Measurements from ENCODE around the gene ADAMTSL5. TPM values are rescaled to one million over a fixed set of nuclear protein-coding genes. Genes with fewer than 3 reads are reported as not detected.

The ADAMTSL5 gene
- polyA plus RNA-seq, 2 donors = 10.9 to 13.0 TPM

DNA sequence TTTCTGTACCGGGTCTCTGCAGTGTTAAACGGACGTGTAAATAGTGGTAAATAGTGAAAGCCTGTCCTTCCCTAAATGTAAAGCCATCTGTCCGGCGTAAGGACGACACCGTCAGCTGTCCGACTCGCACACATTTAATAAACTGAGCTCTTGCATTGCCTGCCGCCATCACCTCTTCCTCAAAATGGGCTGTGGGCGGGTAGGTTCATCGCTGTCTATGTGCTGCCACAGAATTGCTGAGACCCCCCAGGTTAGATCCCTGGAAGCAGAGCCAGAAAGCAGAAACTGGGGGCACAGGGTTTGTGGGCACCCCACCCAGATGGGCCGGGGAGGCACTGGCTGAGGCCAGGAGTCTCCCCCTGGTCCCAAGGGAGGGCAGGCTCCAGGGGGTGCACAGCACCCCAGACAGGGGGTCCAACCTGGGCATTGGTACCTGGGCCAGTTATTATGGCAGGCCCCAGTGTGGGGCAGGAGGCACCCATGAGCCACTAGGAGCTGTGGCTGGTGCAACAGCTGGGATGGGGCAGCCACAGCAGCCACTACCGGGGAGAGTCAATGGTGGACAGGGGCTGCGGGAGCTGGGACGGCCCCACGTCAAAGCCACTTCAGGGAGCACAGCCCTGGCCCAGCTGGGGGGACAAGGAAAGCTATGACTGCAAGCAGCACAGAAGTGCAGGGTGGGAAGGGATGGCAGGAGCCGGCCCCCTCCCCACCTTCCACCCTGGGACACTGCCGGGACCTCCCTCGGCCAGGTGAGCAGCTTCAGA lies 39.6 kb downstream of the ADAMTSL5 start:
- Histone ChIP-seq H3K27ac (ENCODE audit: low read depth in 2 of 2, low read length in 1 of 2) (no peak overlapping the region), H3K9me3 (ENCODE audit: control insufficient read depth in 2 of 2, insufficient read depth in 1 of 2, low read depth in 1 of 2, low read length in 1 of 2) (peaks cover 0 to 4% of the 10 kb centered on the region in 2 donors), H3K27me3 (ENCODE audit: control insufficient read depth in 1 of 2, insufficient read depth in 2 of 2, low read length in 2 of 2) (peaks cover 0 to 33% of the 10 kb centered on the region in 2 donors), H3K36me3 (ENCODE audit: control insufficient read depth in 2 of 2, insufficient read depth in 2 of 2, low read length in 1 of 2) (peaks cover 0 to 21% of the 10 kb centered on the region in 2 donors), H3K4me1 (ENCODE audit: control insufficient read depth in 2 of 2, insufficient read depth in 2 of 2, low read length in 1 of 2) (peaks cover 19 to 42% of the 10 kb centered on the region in 2 donors), H3K4me3 (ENCODE audit: low read depth in 1 of 2, low read length in 2 of 2) (no peak overlapping the region)
- 71 to 74% methylated on average over 20 of the region's 20 CpGs for WGBS, 2 donors

DNA sequence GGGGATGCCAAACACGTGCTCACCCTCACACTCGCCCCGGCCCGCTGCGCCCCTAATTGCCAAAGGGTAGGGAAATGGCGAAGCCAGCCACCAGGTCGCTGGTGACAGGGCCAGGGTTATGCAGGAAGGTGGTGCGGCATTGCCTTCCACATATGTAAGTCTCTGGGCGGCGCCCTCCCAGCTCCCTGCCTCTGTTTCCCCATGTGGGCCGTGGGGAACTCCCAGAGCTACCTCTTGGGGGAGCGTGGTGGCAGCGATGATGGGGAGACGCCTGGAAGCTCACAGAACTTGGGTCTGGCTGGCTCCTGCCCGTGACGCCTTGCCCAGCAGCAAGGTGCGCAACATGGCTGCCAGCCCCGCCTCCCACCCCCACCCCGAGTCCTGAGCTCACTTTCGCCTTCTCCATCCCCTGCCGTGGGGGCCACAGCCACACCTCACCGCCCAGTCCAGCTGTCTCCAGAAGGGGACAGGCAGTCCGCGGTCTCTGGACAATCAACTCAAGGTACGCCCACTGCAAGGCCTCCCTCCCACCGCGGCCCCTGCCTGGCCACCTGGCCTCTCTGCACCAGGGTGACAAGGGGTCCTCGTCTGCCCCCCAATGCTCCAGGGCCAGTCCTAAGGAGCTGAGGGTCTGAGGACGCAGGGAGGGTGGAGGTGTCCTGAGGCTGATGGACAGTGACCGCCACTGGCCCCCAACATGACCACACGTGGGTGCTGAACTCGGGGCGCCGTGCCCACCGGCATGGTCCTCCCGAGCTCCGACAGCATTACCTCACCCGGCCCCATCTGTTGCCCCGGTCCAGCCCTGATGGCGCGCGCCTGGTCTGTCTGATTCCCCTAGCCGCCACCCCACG lies 40.4 kb downstream of the ADAMTSL5 start:
- peak overlapping the region in 1 of 2 donors; percentile 10 for H3K4me3 ChIP-seq (ENCODE audit: low read depth in 1 of 2, low read length in 2 of 2)
- H3K27me3 ChIP-seq (ENCODE audit: control insufficient read depth in 1 of 2, insufficient read depth in 2 of 2, low read length in 2 of 2) = peaks cover 0 to 39% of the 10 kb centered on the region in 2 donors
- WGBS, 2 donors = 42 to 45% methylated on average over 43 to 44 of the region's 44 CpGs
- peaks cover 0 to 4% of the 10 kb centered on the region in 2 donors for H3K9me3 ChIP-seq (ENCODE audit: control insufficient read depth in 2 of 2, insufficient read depth in 1 of 2, low read depth in 1 of 2, low read length in 1 of 2)
- no peak overlapping the region for H3K27ac ChIP-seq (ENCODE audit: low read depth in 2 of 2, low read length in 1 of 2)
- H3K36me3 ChIP-seq (ENCODE audit: control insufficient read depth in 2 of 2, insufficient read depth in 2 of 2, low read length in 1 of 2) = peaks cover 0 to 21% of the 10 kb centered on the region in 2 donors
- peaks cover 27 to 50% of the 10 kb centered on the region in 2 donors for H3K4me1 ChIP-seq (ENCODE audit: control insufficient read depth in 2 of 2, insufficient read depth in 2 of 2, low read length in 1 of 2)

DNA sequence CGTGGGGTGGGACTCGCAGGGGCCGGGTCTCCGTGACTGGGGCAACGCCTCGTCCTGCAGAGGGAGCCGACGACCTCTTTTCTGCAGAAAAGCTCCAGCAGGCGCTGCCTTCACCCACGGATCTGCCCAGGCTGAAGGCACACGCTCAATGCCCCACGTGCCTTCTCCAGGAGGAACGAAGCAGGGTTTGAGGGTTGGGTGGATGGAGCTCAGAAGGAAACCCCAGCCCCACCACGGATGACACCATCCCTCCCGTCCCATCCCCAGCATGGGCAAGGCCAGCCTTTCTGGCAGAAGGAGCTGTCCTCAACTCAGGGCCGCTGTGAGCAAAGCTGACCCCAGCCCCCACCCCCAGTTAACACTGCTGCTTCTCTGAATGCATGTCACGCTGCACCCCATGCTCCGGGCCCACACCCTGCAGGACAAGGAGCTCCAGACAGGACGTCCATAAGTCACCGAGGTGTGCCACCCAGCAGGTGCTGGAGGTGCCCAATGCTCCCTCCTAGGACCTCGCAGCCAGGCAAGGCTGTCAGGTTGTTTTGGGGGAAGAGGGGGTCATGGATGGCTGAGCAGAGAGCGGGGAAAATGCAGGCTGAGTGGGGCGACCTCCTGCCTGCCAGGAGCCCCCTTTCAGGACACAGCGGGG lies 41.2 kb downstream of the ADAMTSL5 start:
- 23 to 31% methylated on average over 17 to 24 of the region's 24 CpGs for WGBS, 2 donors
- Histone ChIP-seq H3K27ac (ENCODE audit: low read depth in 2 of 2, low read length in 1 of 2) (no peak overlapping the region), H3K9me3 (ENCODE audit: control insufficient read depth in 2 of 2, insufficient read depth in 1 of 2, low read depth in 1 of 2, low read length in 1 of 2) (peaks cover 0 to 7% of the 10 kb centered on the region in 2 donors), H3K27me3 (ENCODE audit: control insufficient read depth in 1 of 2, insufficient read depth in 2 of 2, low read length in 2 of 2) (peaks cover 0 to 41% of the 10 kb centered on the region in 2 donors), H3K36me3 (ENCODE audit: control insufficient read depth in 2 of 2, insufficient read depth in 2 of 2, low read length in 1 of 2) (peaks cover 0 to 18% of the 10 kb centered on the region in 2 donors), H3K4me1 (ENCODE audit: control insufficient read depth in 2 of 2, insufficient read depth in 2 of 2, low read length in 1 of 2) (peaks cover 34 to 57% of the 10 kb centered on the region in 2 donors), H3K4me3 (ENCODE audit: low read depth in 1 of 2, low read length in 2 of 2) (no peak overlapping the region)

DNA sequence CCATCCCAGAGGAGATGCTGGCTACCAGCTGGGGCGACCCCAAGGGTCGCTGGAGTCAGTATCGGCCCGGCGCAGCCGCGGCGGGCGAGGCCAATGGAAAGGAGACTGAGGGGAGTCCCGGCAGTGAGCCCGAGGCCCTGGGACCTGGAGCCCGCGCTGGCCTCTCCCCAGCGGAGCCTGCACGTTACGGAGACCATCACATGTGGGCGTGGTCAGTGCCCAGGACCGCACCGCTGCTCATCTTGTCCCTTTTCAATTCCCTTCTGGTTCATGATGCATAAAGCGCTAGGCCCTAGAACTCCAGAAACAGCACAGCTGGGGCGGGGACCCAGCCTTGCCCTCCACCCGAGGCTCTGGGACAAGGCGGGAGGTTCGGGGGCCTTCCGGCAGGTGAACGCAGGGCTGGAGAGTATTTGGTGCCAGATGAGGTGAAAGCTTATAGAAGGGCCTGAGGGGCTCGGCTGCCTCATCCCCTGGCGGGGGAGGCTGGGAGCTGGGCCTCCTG lies 41.8 kb downstream of the ADAMTSL5 start:
- peaks cover 0 to 9% of the 10 kb centered on the region in 2 donors for H3K9me3 ChIP-seq (ENCODE audit: control insufficient read depth in 2 of 2, insufficient read depth in 1 of 2, low read depth in 1 of 2, low read length in 1 of 2)
- H3K27me3 ChIP-seq (ENCODE audit: control insufficient read depth in 1 of 2, insufficient read depth in 2 of 2, low read length in 2 of 2) = peaks cover 0 to 47% of the 10 kb centered on the region in 2 donors
- H3K4me1 ChIP-seq (ENCODE audit: control insufficient read depth in 2 of 2, insufficient read depth in 2 of 2, low read length in 1 of 2) = peaks cover 36 to 61% of the 10 kb centered on the region in 2 donors
- peaks cover 0 to 14% of the 10 kb centered on the region in 2 donors for H3K36me3 ChIP-seq (ENCODE audit: control insufficient read depth in 2 of 2, insufficient read depth in 2 of 2, low read length in 1 of 2)
- H3K27ac ChIP-seq (ENCODE audit: low read depth in 2 of 2, low read length in 1 of 2) = no peak overlapping the region
- H3K4me3 ChIP-seq (ENCODE audit: low read depth in 1 of 2, low read length in 2 of 2) = peak overlapping the region; percentile 39 to 40
- 4 to 6% methylated on average over 28 of the region's 28 CpGs for WGBS, 2 donors

DNA sequence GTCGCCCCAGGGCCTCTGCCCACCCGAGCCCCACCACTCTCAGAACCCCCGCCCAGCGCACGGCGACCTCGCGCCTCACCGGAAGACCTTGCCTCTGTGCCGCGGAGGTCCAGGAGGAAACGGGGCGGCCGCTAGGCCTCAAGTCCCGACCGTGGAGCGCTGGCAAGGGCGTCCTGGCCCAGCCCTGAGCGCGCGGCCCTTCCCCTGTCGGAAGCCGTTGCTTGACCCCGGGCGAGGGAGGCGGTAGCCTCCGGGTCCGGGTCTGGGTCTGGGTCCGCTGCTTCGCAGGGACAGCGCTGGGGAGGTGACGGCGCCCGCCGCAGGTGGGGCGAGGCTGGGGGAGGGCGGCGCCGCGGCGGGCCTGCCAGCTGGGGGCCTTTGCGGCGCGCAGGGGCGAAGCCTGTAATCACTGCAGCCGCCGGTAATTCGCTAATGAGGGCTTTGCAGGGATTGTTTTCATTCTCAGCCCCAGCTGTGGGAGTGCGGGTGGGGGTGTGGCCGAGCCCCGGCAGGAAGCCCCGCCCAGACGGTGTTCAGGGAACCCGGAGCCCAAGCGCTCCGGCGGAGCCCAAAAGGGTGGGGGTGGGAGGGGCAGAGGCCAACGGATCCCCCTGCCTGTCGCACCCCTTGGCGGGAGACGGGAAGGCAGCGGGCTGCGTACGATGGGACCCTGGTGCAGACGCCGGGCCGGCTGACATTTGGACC lies 42.4 kb downstream of the ADAMTSL5 start:
- H3K4me1 ChIP-seq (ENCODE audit: control insufficient read depth in 2 of 2, insufficient read depth in 2 of 2, low read length in 1 of 2) = peaks cover 40 to 67% of the 10 kb centered on the region in 2 donors
- 1 to 3% methylated on average over 48 to 67 of the region's 67 CpGs for WGBS, 2 donors
- peaks cover 0 to 14% of the 10 kb centered on the region in 2 donors for H3K9me3 ChIP-seq (ENCODE audit: control insufficient read depth in 2 of 2, insufficient read depth in 1 of 2, low read depth in 1 of 2, low read length in 1 of 2)
- H3K36me3 ChIP-seq (ENCODE audit: control insufficient read depth in 2 of 2, insufficient read depth in 2 of 2, low read length in 1 of 2) = peaks cover 0 to 12% of the 10 kb centered on the region in 2 donors
- peak overlapping the region; percentile 39 to 40 for H3K4me3 ChIP-seq (ENCODE audit: low read depth in 1 of 2, low read length in 2 of 2)
- no peak overlapping the region for H3K27ac ChIP-seq (ENCODE audit: low read depth in 2 of 2, low read length in 1 of 2)
- peaks cover 0 to 53% of the 10 kb centered on the region in 2 donors for H3K27me3 ChIP-seq (ENCODE audit: control insufficient read depth in 1 of 2, insufficient read depth in 2 of 2, low read length in 2 of 2)

DNA sequence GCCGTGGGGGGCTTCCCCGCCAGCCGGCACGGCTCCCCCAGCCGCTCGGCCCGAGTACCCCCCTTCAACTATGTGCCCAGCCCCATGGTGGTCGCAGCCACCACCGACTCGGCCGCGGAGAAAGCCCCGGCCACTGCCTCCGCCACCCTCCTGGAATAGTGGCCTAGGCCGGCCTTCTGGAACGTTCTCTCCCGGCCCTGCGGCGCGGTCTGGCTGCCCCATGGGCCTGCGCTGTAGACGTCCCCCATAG lies 42.8 kb downstream of the ADAMTSL5 start:
- 2 to 6% methylated on average over 6 to 22 of the region's 22 CpGs for WGBS, 2 donors
- peaks cover 0 to 54% of the 10 kb centered on the region in 2 donors for H3K27me3 ChIP-seq (ENCODE audit: control insufficient read depth in 1 of 2, insufficient read depth in 2 of 2, low read length in 2 of 2)
- H3K36me3 ChIP-seq (ENCODE audit: control insufficient read depth in 2 of 2, insufficient read depth in 2 of 2, low read length in 1 of 2) = peaks cover 0 to 9% of the 10 kb centered on the region in 2 donors
- H3K9me3 ChIP-seq (ENCODE audit: control insufficient read depth in 2 of 2, insufficient read depth in 1 of 2, low read depth in 1 of 2, low read length in 1 of 2) = peaks cover 0 to 14% of the 10 kb centered on the region in 2 donors
- H3K27ac ChIP-seq (ENCODE audit: low read depth in 2 of 2, low read length in 1 of 2) = no peak overlapping the region
- peak overlapping the region; percentile 39 to 40 for H3K4me3 ChIP-seq (ENCODE audit: low read depth in 1 of 2, low read length in 2 of 2)
- H3K4me1 ChIP-seq (ENCODE audit: control insufficient read depth in 2 of 2, insufficient read depth in 2 of 2, low read length in 1 of 2) = peaks cover 43 to 72% of the 10 kb centered on the region in 2 donors

DNA sequence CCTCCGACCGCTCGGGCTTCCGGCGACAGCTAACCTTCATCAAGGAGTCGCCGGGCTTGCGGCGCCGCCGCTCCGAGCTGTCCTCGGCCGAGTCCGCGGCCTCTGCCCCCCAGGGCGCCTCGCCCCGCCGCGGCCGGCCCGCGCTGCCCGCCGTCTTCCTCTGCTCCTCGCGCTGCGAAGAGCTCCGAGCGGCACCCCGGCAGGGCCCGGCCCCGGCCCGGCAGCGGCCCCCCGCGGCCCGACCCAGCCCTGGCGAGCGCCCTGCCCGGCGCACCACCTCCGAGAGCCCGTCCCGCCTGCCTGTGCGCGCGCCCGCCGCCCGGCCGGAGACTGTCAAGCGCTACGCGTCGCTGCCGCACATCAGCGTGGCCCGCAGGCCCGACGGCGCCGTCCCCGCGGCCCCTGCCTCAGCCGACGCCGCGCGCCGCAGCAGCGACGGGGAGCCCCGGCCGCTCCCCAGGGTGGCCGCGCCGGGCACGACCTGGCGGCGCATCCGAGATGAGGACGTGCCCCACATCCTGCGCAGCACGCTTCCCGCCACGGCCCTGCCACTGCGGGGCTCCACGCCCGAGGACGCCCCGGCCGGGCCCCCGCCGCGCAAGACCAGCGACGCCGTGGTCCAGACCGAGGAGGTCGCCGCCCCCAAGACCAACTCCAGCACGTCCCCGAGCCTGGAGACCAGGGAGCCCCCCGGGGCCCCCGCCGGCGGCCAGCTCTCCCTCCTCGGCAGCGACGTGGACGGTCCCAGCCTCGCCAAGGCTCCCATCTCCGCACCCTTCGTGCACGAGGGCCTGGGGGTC lies 43.4 kb downstream of the ADAMTSL5 start:
- H3K9me3 ChIP-seq (ENCODE audit: control insufficient read depth in 2 of 2, insufficient read depth in 1 of 2, low read depth in 1 of 2, low read length in 1 of 2) = peaks cover 0 to 14% of the 10 kb centered on the region in 2 donors
- 2 to 4% methylated on average over 87 to 117 of the region's 117 CpGs for WGBS, 2 donors
- H3K27ac ChIP-seq (ENCODE audit: low read depth in 2 of 2, low read length in 1 of 2) = no peak overlapping the region
- H3K27me3 ChIP-seq (ENCODE audit: control insufficient read depth in 1 of 2, insufficient read depth in 2 of 2, low read length in 2 of 2) = peaks cover 0 to 55% of the 10 kb centered on the region in 2 donors
- peaks cover 43 to 72% of the 10 kb centered on the region in 2 donors for H3K4me1 ChIP-seq (ENCODE audit: control insufficient read depth in 2 of 2, insufficient read depth in 2 of 2, low read length in 1 of 2)
- peak overlapping the region; percentile 39 to 40 for H3K4me3 ChIP-seq (ENCODE audit: low read depth in 1 of 2, low read length in 2 of 2)
- H3K36me3 ChIP-seq (ENCODE audit: control insufficient read depth in 2 of 2, insufficient read depth in 2 of 2, low read length in 1 of 2) = peaks cover 0 to 4% of the 10 kb centered on the region in 2 donors

DNA sequence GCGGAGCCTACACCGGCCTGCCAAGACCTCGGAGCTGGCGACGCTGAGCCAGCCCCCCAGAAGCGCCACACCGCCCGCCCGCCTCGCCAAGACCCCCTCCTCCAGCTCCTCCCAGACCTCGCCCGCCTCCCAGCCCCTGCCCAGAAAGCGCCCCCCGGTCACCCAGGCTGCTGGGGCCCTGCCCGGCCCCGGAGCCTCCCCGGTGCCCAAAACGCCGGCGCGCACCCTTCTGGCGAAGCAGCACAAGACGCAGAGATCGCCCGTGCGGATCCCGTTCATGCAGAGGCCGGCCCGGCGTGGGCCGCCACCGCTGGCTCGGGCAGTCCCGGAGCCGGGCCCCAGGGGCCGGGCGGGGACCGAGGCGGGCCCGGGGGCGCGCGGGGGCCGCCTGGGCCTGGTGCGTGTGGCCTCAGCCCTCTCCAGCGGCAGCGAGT lies 44.0 kb downstream of the ADAMTSL5 start:
- Histone ChIP-seq H3K9me3 (ENCODE audit: control insufficient read depth in 2 of 2, insufficient read depth in 1 of 2, low read depth in 1 of 2, low read length in 1 of 2) (peaks cover 0 to 14% of the 10 kb centered on the region in 2 donors), H3K27ac (ENCODE audit: low read depth in 2 of 2, low read length in 1 of 2) (no peak overlapping the region), H3K36me3 (ENCODE audit: control insufficient read depth in 2 of 2, insufficient read depth in 2 of 2, low read length in 1 of 2) (peaks cover 0 to 4% of the 10 kb centered on the region in 2 donors), H3K4me3 (ENCODE audit: low read depth in 1 of 2, low read length in 2 of 2) (peak overlapping the region in 1 of 2 donors; percentile 40), H3K4me1 (ENCODE audit: control insufficient read depth in 2 of 2, insufficient read depth in 2 of 2, low read length in 1 of 2) (peaks cover 43 to 72% of the 10 kb centered on the region in 2 donors), H3K27me3 (ENCODE audit: control insufficient read depth in 1 of 2, insufficient read depth in 2 of 2, low read length in 2 of 2) (peaks cover 0 to 55% of the 10 kb centered on the region in 2 donors)
- WGBS, 2 donors = 2 to 4% methylated on average over 38 to 47 of the region's 47 CpGs

All from esophagus (tissue), 2 donors.